ENCODE results near the gene SPATA2.

- TF ChIP-seq CTCF (IDR thresholded peaks at IDR 0.05): no peak
- TF ChIP-seq POLR2AphosphoS5 (IDR thresholded peaks at IDR 0.05): no peak
These were observed 35.8 kb upstream of the SPATA2 start for GRCh38 chr20:49951151-49951550.
